Measurements from ENCODE around the gene CISTR. TPM values are rescaled to one million over a fixed set of nuclear protein-coding genes. Genes with fewer than 3 reads are reported as not detected.

The CISTR gene
- polyA plus RNA-seq, 1 experiment: not detected

GRCh38 chr12:53733807-53734200 is 18.0 kb downstream of the CISTR start:
- no peak for DNase-seq (ENCODE audit: low read depth, low spot score)
- peaks cover 40% of the 10 kb centered on the region for H3K27me3 ChIP-seq (ENCODE audit: control insufficient read depth, insufficient read depth, low read length)
- no peak overlapping the region for H3K4me3 ChIP-seq (ENCODE audit: low read depth, low read length)
- ChIA-PET CTCF (interaction anchor here (1.0 to 17.3 kb wide), 3 partner anchors 11 to 33 kb away, joined by 3 to 439 read pairs (median 17); no protein-coding TSS in a partner anchor), POLR2A (no interaction called here)
- no peak overlapping the region for H3K27ac ChIP-seq (ENCODE audit: low read depth, low read length)
- TF ChIP-seq CTCF (IDR thresholded peaks at IDR 0.05; ENCODE audit: low read depth, low read length): no peak
- no peaks in the 10 kb centered on the region for H3K9me3 ChIP-seq (ENCODE audit: control insufficient read depth, insufficient read depth, low read length)

- POLR2A ChIA-PET: no interaction called here
- DNase-seq (ENCODE audit: low read depth, low spot score): no peak
- CTCF ChIA-PET: interaction anchor here (1.0 to 17.3 kb wide), 3 partner anchors 12 to 33 kb away, joined by 3 to 439 read pairs (median 17); no protein-coding TSS in a partner anchor
- Histone ChIP-seq H3K9me3 (ENCODE audit: control insufficient read depth, insufficient read depth, low read length) (no peaks in the 10 kb centered on the region), H3K27me3 (ENCODE audit: control insufficient read depth, insufficient read depth, low read length) (peaks cover 34% of the 10 kb centered on the region), H3K4me3 (ENCODE audit: low read depth, low read length) (no peak overlapping the region), H3K27ac (ENCODE audit: low read depth, low read length) (no peak overlapping the region)
- no peak for TF ChIP-seq CTCF (IDR thresholded peaks at IDR 0.05; ENCODE audit: low read depth, low read length)
These were observed 18.6 kb downstream of the CISTR start for GRCh38 chr12:53733051-53733806.

- POLR2A ChIA-PET: no interaction called here
- Histone ChIP-seq H3K27me3 (ENCODE audit: control insufficient read depth, insufficient read depth, low read length) (peaks cover under 1% of the 10 kb centered on the region), H3K4me3 (ENCODE audit: low read depth, low read length) (no peak overlapping the region), H3K27ac (ENCODE audit: low read depth, low read length) (no peak overlapping the region), H3K9me3 (ENCODE audit: control insufficient read depth, insufficient read depth, low read length) (no peaks in the 10 kb centered on the region)
- CTCF ChIA-PET: interaction anchor here (2.8 to 17.3 kb wide), 2 partner anchors 15 to 27 kb away, joined by 16 to 439 read pairs; no protein-coding TSS in a partner anchor
- no peak for TF ChIP-seq CTCF (IDR thresholded peaks at IDR 0.05; ENCODE audit: low read depth, low read length)
- DNase-seq (ENCODE audit: low read depth, low spot score): no peak
These were observed 22.1 kb downstream of the CISTR start for GRCh38 chr12:53729644-53730043.

- CTCF ChIA-PET: interaction anchor here (4.1 to 17.3 kb wide), 2 partner anchors 17 to 26 kb away, joined by 18 to 439 read pairs; no protein-coding TSS in a partner anchor
- H3K27ac ChIP-seq (ENCODE audit: low read depth, low read length): no peak overlapping the region
- TF ChIP-seq CTCF (IDR thresholded peaks at IDR 0.05; ENCODE audit: low read depth, low read length): no peak
- DNase-seq (ENCODE audit: low read depth, low spot score): no peak
- no peak overlapping the region for H3K4me3 ChIP-seq (ENCODE audit: low read depth, low read length)
- H3K27me3 ChIP-seq (ENCODE audit: control insufficient read depth, insufficient read depth, low read length): no peaks in the 10 kb centered on the region
- POLR2A ChIA-PET: no interaction called here
- H3K9me3 ChIP-seq (ENCODE audit: control insufficient read depth, insufficient read depth, low read length): no peaks in the 10 kb centered on the region
These were observed 23.6 kb downstream of the CISTR start for GRCh38 chr12:53728206-53728605.
